Psoas muscle (tissue), 8 donors: ENCODE data around the gene MARCHF10. TPM values are rescaled to one million over a fixed set of nuclear protein-coding genes. Genes with fewer than 3 reads are reported as not detected.
A peak's percentile ranks its signal among the peaks of the same experiment; 100 is the strongest.

Source experiments
- ATAC-seq, 4 donors: fragments of 200-7000 bp; cut with Tn5 transposase; one replicate each; pipeline ENCODE4 v1.9.1; 2020; ENCODE audit warnings: moderate library complexity in 3 of 4, mild to moderate bottlenecking in 2 of 4
- DNase-seq, 2 donors: peaks; one replicate each; pipeline ENCODE4 v3.0.0-alpha.2; 2020
- H3K27ac ChIP-seq: fragments of 200-600 bp; one replicate; pipeline ENCODE4 v1.8.0; 2022
- H3K27me3 ChIP-seq, 3 donors: fragments of 200-600 bp in 1 of 3; one replicate each; pipeline versions ENCODE4 v1.6.1 to v1.8.0; 2013 to 2022; ENCODE audit warnings: low read length in 2 of 3, mild to moderate bottlenecking in 2 of 3, moderate library complexity in 1 of 3; ENCODE audit not compliant: insufficient read depth in 3 of 3
- H3K36me3 ChIP-seq, 2 donors: fragments of 200-600 bp in 1 of 2; one replicate each; pipeline versions ENCODE4 v1.6.1 to v1.8.0; 2013 to 2022; ENCODE audit warnings: low read depth in 1 of 2, mild to moderate bottlenecking in 1 of 2, moderate library complexity in 1 of 2; ENCODE audit not compliant: insufficient read depth in 1 of 2
- H3K4me1 ChIP-seq: fragments of 200-600 bp; one replicate; pipeline ENCODE4 v1.8.0; 2022
- H3K4me3 ChIP-seq: fragments of 200-600 bp; one replicate; pipeline ENCODE4 v1.8.0; 2022; ENCODE audit warnings: mild to moderate bottlenecking
- H3K9me3 ChIP-seq: fragments of 200-600 bp; one replicate; pipeline ENCODE4 v1.8.0; 2022
- CTCF ChIP-seq: fragments of 200-600 bp; IDR thresholded peaks from one replicate; pipeline ENCODE4 v1.8.0; 2022; ENCODE audit warnings: antibody characterized with exemption
- WGBS, 3 donors: extraction: QIAGEN DNeasy Blood & Tissue Kit; methylation state at CpG; one replicate each; pipeline versions ENCODE4 v1.1.6 to v1.1.7; 2013; 5-methylcytosine and 5-hydroxymethylcytosine counted together
- intact Hi-C, 2 donors: fragments of 100-400 bp; cut with DNase I; formaldehyde crosslinking; loops; one replicate each; pipeline versions ENCODE4 v1.11.0 to v1.14.2; 2022
- polyA plus RNA-seq, 3 donors: library from polyadenylated mRNA; stranded (reverse); fragments of 200-250 nt; gene quantifications; one replicate each; pipeline ENCODE4 v1.2.3, GENCODE V29; 2013
- total RNA-seq, 4 donors: library from RNA; stranded (reverse); fragmentation: NEBNext Ultra II Directional in 2 of 4; extraction: Animal tissue kit (Norgen Biotek cat#: 25700) in 2 of 4; gene quantifications; one replicate each; pipeline versions ENCODE4 v1.2.1 to v1.2.4, GENCODE V29; 2021 to 2023
- donor health status: healthy with polysubstance abuse.
- donor health status: DM: no; HTN: no; CAD: no; lungs with moderate emphysema.
- donor health status: Bipolar disorder and iron deficiency.
- donor health status: healthy.
- donor health status: DM: yes; HTN: yes; CAD: no.
- donor health status: DM: no; HTN: no; CAD: no.
- donor health status: DM: no; HTN: no; CAD: no.
- donor health status: DM: yes; HTN: yes; CAD: no.

The MARCHF10 gene
- total and polyA plus RNA-seq, 7 donors, result 0.01 TPM; not detected in 6

- no peak for TF ChIP-seq CTCF
- intact Hi-C loops, result loop anchor here in 1 of 2 donors (5.0 kb wide), 1 partner anchor 259 kb away; the partner anchor contains the start of gene TANC2
- ATAC-seq (no peak), DNase-seq (no peak)
- Histone ChIP-seq H3K27ac (no peak overlapping the region), H3K36me3 (no peaks in the 10 kb centered on the region), H3K27me3 (peaks cover 0 to 7% (median 0%) of the 10 kb centered on the region in 3 donors), H3K9me3 (no peaks in the 10 kb centered on the region), H3K4me3 (no peak overlapping the region), H3K4me1 (peaks cover 1% of the 10 kb centered on the region)
- WGBS, 3 donors, result 58 to 70% (median 61%) methylated on average over 2 of the region's 2 CpGs
Observed at GRCh38 chr17:62708587-62708986, 99.5 kb downstream of the MARCHF10 start.

GRCh38 chr17:62707425-62707739 is 100.7 kb downstream of the MARCHF10 start:
- Histone ChIP-seq H3K36me3 (no peaks in the 10 kb centered on the region), H3K27ac (no peak overlapping the region), H3K9me3 (no peaks in the 10 kb centered on the region), H3K4me3 (no peak overlapping the region), H3K27me3 (peaks cover 0 to 18% (median 0%) of the 10 kb centered on the region in 3 donors), H3K4me1 (peaks cover 5% of the 10 kb centered on the region)
- TF ChIP-seq CTCF, result no peak
- DNase-seq (no peak), ATAC-seq (no peak)
- intact Hi-C loops, result loop anchor here in 1 of 2 donors (5.0 kb wide), 1 partner anchor 260 kb away; the partner anchor contains the start of gene TANC2
- WGBS, 3 donors, result 94 to 95% (median 95%) methylated on average over 9 of the region's 9 CpGs

GRCh38 chr17:62706598-62707424 is 101.3 kb downstream of the MARCHF10 start:
- Histone ChIP-seq H3K36me3 (no peaks in the 10 kb centered on the region), H3K9me3 (no peaks in the 10 kb centered on the region), H3K4me1 (peaks cover 5% of the 10 kb centered on the region), H3K4me3 (no peak overlapping the region), H3K27me3 (peaks cover 0 to 18% (median 0%) of the 10 kb centered on the region in 3 donors), H3K27ac (no peak overlapping the region)
- intact Hi-C loops, result loop anchor here in 1 of 2 donors (5.0 kb wide), 1 partner anchor 260 kb away; the partner anchor contains the start of gene TANC2
- 85 to 87% (median 86%) methylated on average over 20 of the region's 20 CpGs for WGBS, 3 donors
- TF ChIP-seq CTCF, result no peak
- ATAC-seq (no peak), DNase-seq (no peak)

GRCh38 chr17:62705778-62706597 is 102.1 kb downstream of the MARCHF10 start:
- no peak for TF ChIP-seq CTCF
- ATAC-seq, result no peak
- DNase-seq, result no peak
- Histone ChIP-seq H3K9me3 (no peaks in the 10 kb centered on the region), H3K27ac (peak overlapping the region; percentile 27), H3K4me3 (peak overlapping the region; percentile 71), H3K27me3 (peaks cover 0 to 21% (median 0%) of the 10 kb centered on the region in 3 donors), H3K36me3 (no peaks in the 10 kb centered on the region), H3K4me1 (peaks cover 5% of the 10 kb centered on the region)
- intact Hi-C loops, result loop anchor here (1.0 to 5.0 kb wide), 3 partner anchors 261 to 701 kb away; partner anchors contain the start of gene TANC2 (in 1 of the 2)
- 51 to 53% (median 51%) methylated on average over 14 of the region's 14 CpGs for WGBS, 3 donors
